ENCODE measurements around the gene CMIP.
"Not testable (repeated sequence)": the region's sequence is repeated elsewhere in the genome, so short reads cannot be mapped to it uniquely, and the experiment has no call there.

The CMIP gene

GRCh38 chr16:81421126-81421525 is 23.5 kb upstream of the CMIP start:
- DNase-seq (ENCODE audit: low read depth in 2 of 2), result no peak

GRCh38 chr16:81421536-81421935 is 23.1 kb upstream of the CMIP start:
- DNase-seq (ENCODE audit: low read depth in 2 of 2), result no peak

GRCh38 chr16:81422153-81422552 is 22.5 kb upstream of the CMIP start:
- not testable (repeated sequence) for DNase-seq (ENCODE audit: low read depth in 2 of 2)

- DNase-seq (ENCODE audit: low read depth in 2 of 2), result no peak
Measured at GRCh38 chr16:81424771-81425170, 19.8 kb upstream of the CMIP start.

- DNase-seq (ENCODE audit: low read depth in 2 of 2), result no peak
Measured at GRCh38 chr16:81427219-81427618, 17.4 kb upstream of the CMIP start.

- no peak for DNase-seq (ENCODE audit: low read depth in 2 of 2)
Measured at GRCh38 chr16:81429045-81429521, 15.5 kb upstream of the CMIP start.

DNA sequence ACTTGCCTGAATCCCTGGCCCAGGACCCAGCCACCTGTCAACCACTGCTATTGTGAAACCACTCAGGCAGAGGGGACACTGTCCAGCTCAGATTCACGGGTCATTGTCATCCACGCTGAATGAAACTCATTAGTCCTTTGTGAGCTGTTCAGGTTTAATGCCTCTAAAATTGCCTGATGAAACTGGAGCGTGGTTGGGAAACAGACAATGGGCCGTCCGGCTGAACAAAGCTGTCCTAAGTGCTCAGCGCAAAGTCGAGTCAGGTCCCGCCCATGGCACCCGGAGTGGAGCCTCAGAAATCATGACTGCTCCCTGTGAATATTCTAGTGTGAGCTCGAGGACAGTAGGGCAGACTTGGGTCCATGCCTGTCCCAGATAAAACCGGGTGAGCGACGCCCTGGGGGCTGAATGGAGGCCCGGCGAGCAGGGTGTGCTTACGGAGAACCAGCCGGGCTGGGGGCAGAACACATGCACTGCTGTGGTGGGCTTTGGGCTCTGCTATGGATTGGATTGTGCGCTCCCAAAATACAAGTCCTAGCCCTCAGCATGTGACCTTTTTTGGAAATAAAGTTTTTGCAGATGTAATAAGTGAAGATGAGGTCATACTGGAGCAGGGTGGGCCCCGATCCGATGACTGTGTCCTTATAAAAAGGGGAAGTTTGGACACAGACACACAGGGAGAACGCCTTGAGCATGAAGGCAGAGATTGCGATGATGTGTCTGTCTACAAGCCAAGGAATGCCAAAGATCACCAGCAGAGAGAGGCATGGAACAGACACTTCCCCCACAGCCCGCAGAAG is 12.9 kb upstream of the CMIP start:
- DNase-seq (ENCODE audit: low read depth in 2 of 2), result no peak

GRCh38 chr16:81432937-81433557 is 11.6 kb upstream of the CMIP start:
- no peak for DNase-seq (ENCODE audit: low read depth in 2 of 2)

DNA sequence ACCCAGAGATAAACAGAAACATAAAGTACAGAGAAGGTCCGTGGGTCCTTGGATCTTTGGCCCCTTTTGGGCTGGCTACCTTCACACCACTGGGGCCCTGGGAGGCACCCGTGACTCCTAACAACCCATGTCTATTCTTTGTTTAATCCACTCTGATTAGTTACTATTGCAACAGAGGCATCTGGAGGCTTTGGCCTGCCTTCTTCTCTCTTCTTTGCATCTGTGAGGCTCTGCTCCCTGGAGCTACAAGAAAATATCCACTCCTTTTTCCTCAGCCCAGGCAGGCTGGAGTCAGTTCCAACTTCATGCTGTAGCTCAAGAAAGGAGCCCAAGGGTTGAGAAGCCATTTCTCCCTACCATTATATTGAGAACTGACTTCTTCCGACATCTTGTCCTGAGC is 9.5 kb upstream of the CMIP start:
- no peak for DNase-seq (ENCODE audit: low read depth in 2 of 2)

DNA sequence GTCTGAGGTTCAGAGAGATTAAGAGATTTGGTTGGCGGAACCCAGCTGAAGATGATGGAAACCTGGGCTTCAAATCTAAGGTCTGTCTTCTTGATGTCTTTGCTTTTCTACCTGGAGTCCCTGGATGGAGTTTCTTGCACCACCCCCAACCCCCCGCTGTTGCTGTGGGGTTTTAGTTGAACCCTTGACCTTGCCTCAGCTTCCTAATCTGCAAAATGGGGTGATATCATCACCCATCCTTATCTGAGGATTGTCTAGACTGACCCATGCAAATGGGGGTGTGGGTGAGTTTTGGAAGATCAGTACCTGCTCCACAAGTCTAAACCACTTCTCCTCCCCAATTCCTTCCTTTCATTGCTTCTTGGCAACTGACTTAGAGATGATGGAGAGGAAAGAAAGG is 9.0 kb upstream of the CMIP start:
- no peak for DNase-seq (ENCODE audit: low read depth in 2 of 2)

GRCh38 chr16:81436386-81436785 is 8.2 kb upstream of the CMIP start:
- no peak for DNase-seq (ENCODE audit: low read depth in 2 of 2)

- DNase-seq (ENCODE audit: low read depth in 2 of 2), result no peak
Measured at GRCh38 chr16:81437865-81438264, 6.7 kb upstream of the CMIP start.

DNA sequence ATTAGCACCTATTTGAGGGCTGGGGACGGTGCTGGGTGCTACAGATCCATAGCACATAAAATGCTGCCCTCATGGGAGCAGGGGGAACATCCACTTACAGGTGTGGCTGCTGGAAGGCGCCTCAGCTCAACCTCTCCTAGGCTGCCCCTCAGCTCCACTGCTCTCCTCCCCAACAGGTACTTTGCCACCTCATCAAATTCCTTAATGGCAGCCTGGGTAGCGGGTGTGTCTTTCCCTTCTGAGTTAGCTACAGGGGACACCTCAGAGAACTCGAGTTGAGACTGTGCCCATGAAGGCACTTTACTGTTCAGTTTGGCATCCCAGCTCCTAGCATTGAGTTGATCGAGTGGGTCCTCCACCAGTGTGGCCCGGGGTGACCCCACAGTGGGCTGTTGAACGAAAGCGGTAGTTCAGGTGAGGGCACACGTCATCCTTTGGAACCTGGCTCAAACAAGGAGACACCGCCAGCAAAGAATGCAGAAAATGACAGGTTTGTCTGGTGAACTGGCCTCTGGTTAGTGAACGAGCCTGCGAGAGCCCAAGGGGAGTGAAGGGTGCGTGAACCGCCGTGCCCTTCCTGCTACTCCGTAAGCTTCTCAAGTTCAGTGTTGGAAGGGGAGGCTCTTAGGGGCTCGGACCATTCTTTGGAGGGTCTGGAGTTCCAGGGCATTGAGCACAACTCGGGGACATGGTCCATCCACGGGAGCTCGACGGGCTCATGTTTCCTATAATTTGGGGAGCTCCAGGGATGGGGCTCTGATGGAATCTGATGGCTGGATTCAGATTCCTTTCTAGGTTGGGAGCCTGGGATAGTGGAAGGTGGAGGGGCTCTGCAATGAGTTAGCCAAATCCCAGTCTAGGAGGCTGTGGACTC is 3.5 kb upstream of the CMIP start:
- DNase-seq (ENCODE audit: low read depth in 2 of 2), result no peak

GRCh38 chr16:81442220-81442915 is 2.2 kb upstream of the CMIP start:
- DNase-seq (ENCODE audit: low read depth in 2 of 2), result no peak

DNA sequence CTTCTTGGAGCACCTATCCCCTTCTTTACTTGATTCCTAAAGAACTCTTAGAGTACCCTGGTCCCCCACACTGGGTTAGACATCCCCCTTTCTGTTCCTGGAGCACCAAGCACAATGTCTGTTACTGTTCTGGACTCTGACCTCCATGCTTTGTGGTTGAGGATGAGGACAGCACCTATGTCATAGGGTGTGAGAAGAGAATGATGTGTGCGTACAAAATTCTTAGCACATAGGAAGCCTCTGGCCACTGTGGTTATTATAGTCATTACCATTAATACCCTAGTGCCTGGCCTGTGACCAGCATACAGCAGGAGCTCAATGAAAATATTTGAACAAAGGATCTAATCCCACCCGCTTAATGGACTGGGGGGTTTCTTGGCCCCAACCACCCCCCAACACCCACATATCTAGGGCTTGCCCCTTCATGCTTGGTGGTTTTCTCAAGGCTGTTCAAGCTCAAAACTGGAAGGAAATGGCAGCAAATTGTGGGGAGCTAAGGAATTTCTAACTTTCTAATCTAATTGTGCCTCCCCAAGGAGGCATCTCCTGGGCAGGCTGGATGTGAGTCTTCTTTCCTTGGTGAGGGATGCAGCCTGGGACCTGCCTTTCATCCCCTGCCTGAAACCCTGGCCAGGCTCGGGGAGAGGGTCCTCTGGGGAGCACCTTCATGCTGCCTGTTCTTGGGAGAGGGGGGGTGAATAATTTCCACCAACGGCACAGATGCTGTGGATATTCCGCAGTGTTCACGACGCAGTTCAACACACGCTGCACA is 1.5 kb upstream of the CMIP start:
- DNase-seq (ENCODE audit: low read depth in 2 of 2), result no peak

DNA sequence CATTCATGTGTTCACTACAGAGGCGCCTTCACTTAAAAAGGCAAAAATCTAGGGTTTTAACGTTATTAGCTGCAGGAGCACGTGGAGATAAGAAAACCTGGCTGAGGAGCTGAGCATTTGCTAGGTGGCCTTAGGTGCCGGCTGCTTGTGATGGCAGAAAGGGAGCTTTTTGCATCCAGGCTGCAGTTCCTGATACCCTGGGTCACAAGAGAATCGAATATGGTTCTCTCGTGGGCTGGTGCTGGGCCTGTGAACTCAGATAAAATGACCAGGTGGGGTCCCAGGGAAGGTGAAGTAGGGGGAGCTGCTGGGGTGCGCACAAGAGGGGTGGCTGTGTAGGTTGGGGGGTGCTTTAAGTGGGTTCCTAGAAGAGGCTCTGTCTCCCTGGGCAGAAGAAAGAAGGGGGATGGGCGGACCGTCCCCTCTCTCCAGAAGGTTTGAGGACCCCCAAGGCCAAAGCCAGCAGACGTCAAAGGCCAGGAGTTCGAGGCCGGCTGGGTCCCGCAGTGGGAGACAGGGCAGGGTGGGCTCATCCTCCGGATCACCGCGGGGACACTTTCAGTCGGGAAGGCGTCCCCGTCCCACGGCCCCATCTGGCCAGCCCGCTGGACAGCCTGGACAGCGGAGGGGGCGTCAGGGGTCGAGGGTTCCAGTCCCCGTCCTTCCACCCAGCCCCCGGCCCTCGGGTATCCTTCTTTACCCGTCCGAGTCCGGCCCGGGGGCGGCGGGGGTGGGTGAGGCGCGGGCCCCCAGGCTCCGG is 740 bp upstream of the CMIP start:
- DNase-seq (ENCODE audit: low read depth in 2 of 2), result no peak

DNA sequence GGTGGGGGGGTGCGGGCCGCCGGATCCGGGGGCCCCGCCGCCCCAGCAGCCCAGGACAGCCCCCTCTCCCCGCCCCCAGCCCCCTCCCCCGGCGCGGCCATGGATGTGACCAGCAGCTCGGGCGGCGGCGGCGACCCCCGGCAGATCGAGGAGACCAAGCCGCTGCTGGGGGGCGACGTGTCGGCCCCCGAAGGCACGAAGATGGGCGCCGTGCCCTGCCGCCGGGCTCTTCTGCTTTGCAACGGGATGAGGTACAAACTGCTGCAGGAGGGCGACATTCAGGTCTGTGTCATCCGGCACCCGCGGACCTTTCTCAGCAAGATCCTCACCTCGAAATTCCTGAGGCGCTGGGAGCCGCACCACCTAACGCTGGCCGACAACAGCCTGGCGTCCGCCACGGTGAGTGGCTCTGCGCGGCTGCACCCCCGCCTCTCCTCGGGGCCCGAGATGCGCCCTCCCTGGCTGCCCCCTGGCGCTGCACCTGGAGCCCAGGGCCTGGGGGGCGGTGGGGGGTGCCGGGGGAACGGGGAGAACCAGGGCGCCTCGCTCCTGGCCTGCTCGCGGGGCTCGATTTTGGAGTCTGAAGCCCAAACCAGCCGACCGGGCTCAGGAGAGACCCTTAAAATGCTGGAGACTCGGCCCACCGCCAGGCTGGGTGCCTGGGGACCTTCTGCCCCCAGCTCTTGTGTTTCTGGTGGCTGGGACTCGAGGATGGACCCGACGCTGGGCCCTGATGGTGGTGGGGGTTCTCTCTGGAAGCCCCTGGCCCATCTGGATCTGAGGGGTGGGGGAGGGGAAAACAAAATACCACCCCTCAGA is 744 bp downstream of the CMIP start:
- DNase-seq (ENCODE audit: low read depth in 2 of 2), result no peak

DNA sequence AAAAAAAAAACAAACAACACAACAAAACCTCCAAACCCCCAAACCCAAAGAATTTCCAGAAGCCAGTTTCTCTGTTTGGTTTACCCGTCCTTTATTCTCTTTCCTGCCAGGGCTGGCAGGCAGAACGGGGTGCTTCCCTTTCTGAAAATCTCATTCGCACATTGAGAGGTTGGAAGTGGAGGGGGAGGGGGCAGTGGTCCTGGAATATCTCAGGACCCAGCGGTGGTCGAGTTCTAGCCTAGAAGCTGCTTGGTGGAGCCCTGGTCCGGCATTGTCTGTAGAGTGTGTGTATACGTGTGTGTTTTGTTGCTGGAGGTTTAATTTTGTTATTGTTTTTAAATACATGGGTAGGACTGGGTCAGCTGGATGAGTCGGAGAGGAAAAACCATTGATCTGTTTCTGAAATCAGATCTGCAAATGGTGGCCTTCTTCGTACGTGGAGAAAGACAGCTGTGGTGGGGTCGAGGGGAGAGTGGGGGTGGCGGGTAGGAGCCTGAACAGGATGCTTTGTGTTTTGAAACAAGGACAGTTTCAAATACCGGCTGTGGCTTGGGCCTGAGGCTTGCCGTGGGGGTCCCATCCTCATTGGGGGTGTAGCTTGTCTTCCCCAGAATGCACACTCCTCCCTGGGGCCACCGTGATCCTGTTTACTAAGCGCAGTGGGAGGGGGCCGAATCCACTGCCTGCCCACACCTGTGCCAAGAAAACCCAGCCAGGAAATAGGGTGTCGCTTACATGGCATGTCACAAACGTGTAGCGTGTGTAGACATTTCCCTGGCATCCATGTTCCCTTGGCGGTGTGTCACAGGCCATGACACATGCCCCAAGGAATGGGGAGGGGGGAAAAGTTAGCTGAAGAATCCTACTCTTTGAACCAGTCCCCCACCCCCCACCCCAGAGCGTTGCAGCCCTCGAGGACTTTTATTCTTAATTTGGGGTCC is 1.6 kb downstream of the CMIP start:
- no peak for DNase-seq (ENCODE audit: low read depth in 2 of 2)
